ENCODE measurements around the gene NUP188. TPM values are rescaled to one million over a fixed set of nuclear protein-coding genes. Genes with fewer than 3 reads are reported as not detected.

Gene NUP188
- total and polyA plus RNA-seq, 12 donors, result 12.7 to 27.3 (median 19.9) TPM

DNA sequence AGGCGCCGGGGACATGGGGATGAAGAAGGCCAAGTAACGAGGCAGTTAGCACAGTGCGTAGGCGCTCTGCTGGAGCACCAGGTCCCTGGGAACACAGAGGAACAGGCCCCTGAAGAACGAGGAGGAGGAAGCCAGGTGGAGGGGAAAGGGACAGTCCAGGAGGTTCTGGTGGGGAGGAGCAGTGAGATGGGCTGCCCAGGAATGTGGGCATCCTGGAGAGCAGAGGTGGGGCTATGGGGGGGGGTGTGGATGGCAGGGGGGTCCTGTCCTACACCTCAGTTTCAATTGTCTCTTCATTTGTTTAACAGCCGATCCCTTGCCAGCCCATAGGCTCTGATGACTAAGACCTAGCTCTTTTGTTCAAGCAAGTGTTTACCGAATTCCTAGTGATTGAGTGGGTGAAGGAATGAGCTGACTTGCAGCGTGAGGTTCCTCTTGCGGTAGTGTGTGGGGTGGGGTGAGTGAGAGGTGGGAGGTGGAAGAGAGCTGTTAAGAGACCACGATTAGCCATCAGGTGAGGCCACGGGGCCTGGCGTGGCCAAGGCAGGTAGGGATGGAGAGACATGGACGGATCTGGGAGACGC lies 35.1 kb upstream of the NUP188 start:
- intact Hi-C loops (cut with DNase I), result no loop called here
- Histone ChIP-seq H3K4me1 (peaks cover 56 to 87% (median 80%) of the 10 kb centered on the region in 9 donors), H3K27me3 (no peaks in the 10 kb centered on the region), H3K4me3 (no peak overlapping the region), H3K36me3 (peaks cover 5 to 69% (median 36%) of the 10 kb centered on the region in 9 donors), H3K27ac (peak overlapping the region; percentile 73 to 93 (median 84)), H3K9me3 (no peaks in the 10 kb centered on the region)
- 74% methylated on average over 15 of the region's 15 CpGs for WGBS, 2 donors
- ATAC-seq (peak in 1 of 8 donors; percentile 10), DNase-seq (no peak)
- TF ChIP-seq, protein P1, sequence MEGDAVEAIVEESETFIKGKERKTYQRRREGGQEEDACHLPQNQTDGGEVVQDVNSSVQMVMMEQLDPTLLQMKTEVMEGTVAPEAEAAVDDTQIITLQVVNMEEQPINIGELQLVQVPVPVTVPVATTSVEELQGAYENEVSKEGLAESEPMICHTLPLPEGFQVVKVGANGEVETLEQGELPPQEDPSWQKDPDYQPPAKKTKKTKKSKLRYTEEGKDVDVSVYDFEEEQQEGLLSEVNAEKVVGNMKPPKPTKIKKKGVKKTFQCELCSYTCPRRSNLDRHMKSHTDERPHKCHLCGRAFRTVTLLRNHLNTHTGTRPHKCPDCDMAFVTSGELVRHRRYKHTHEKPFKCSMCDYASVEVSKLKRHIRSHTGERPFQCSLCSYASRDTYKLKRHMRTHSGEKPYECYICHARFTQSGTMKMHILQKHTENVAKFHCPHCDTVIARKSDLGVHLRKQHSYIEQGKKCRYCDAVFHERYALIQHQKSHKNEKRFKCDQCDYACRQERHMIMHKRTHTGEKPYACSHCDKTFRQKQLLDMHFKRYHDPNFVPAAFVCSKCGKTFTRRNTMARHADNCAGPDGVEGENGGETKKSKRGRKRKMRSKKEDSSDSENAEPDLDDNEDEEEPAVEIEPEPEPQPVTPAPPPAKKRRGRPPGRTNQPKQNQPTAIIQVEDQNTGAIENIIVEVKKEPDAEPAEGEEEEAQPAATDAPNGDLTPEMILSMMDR (IDR thresholded peaks at IDR 0.05), result no peak

DNA sequence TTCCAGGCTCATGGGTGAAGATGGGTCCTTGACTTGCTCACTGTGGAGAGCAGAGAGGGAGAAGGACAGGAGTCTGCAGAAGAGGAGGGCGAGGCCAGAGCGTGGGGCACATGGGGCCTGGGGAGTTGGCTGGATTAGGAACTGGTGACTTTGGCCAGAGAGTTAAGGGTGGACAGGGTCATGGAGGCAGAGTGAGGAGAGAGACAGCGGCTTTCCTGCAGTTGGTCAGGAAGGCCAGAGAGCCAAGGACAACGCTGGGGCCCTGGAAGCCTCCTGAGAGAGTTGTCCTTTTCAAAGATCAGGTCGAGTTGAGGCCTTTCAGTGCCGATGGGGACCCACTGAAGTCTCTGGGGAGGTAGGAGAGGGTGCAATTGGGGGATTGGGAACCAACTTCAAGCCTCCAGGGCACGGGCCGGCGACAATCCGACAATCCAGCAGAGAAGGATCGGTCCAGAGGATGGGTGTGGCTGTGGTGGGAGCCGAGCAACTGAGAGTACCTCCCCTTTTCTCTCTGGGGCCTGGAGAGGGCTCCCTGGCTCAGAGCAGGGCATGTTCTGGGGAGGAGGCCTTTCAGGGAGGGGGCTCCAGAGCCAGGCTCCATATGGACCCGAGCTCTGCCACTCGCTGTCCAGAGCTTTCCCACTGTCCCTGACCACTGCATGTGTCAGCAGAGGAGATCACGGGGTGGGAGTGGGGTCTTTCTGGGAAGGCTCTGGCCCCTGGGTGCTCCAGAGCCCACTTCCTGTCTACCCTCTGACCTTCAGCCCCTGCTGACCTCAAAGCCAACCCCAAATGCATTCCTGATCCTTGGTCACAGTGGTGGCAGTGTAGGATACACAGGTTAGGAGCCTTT lies 34.2 kb upstream of the NUP188 start:
- Histone ChIP-seq H3K27me3 (no peaks in the 10 kb centered on the region), H3K4me1 (peaks cover 58 to 91% (median 84%) of the 10 kb centered on the region in 9 donors), H3K36me3 (peaks cover 0 to 69% (median 27%) of the 10 kb centered on the region in 9 donors), H3K4me3 (peak overlapping the region in 1 of 10 donors; percentile 10), H3K27ac (peak overlapping the region; percentile 73 to 93 (median 84)), H3K9me3 (no peaks in the 10 kb centered on the region)
- WGBS, 2 donors, result 45 to 60% methylated on average over 15 of the region's 15 CpGs
- intact Hi-C loops (cut with DNase I), result no loop called here
- TF ChIP-seq, protein P1 (IDR thresholded peaks at IDR 0.05), result no peak
- ATAC-seq (peak in 4 of 8 donors; percentile 14 to 36 (median 32)), DNase-seq (no peak)

DNA sequence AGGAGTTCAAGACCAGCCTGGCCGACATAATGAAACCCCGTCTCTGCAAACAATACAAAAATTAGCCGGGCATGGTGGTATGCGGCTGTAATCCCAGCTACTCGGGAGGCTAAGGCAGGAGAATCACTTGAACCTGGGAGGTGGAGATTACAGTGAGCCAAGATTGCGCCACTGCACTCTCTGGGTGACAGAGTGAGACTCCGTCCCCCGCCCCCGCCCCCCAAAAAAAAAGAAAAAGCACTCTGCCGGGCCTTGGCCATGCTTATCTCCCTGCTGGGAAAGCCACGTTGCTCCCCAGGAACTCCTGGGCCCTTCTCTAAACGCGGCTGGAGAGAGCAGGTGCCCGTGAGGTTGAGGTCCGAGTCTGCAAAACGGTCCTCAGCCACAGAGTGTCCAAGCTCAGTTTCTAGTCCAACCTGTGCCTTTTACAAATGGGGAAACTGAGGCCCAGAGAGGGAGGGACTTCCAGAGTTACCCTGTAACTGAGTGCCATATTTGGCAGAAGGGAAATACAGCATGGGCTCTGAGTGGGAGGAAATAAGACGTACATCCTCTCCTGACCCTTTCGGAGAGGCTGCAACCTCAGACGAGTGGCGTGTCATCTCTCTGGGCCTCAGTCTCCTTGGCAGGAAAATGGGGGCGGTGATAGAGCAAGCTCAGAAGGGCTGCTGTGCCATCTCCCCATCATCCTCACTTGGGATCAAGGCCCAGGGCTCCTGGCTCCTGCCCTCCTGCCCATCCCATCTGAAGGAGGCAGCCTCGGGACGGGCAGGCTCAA lies 33.3 kb upstream of the NUP188 start:
- intact Hi-C loops (cut with DNase I), result no loop called here
- Histone ChIP-seq H3K9me3 (no peaks in the 10 kb centered on the region), H3K4me1 (peaks cover 60 to 97% (median 87%) of the 10 kb centered on the region in 9 donors), H3K27ac (peak overlapping the region; percentile 73 to 93 (median 84)), H3K27me3 (no peaks in the 10 kb centered on the region), H3K4me3 (no peak overlapping the region), H3K36me3 (peaks cover 0 to 66% (median 17%) of the 10 kb centered on the region in 9 donors)
- ATAC-seq (no peak), DNase-seq (no peak)
- TF ChIP-seq, protein P1 (IDR thresholded peaks at IDR 0.05), result no peak
- WGBS, 2 donors, result 75 to 78% methylated on average over 23 of the region's 23 CpGs

DNA sequence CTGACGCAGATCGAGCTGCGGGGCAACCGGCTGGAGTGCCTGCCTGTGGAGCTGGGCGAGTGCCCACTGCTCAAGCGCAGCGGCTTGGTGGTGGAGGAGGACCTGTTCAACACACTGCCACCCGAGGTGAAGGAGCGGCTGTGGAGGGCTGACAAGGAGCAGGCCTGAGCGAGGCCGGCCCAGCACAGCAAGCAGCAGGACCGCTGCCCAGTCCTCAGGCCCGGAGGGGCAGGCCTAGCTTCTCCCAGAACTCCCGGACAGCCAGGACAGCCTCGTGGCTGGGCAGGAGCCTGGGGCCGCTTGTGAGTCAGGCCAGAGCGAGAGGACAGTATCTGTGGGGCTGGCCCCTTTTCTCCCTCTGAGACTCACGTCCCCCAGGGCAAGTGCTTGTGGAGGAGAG lies 31.3 kb upstream of the NUP188 start:
- WGBS, 2 donors, result 76 to 77% methylated on average over 18 of the region's 18 CpGs
- Histone ChIP-seq H3K27ac (peak overlapping the region; percentile 76 to 92 (median 84)), H3K9me3 (no peaks in the 10 kb centered on the region), H3K4me1 (peaks cover 57 to 97% (median 87%) of the 10 kb centered on the region in 9 donors), H3K27me3 (no peaks in the 10 kb centered on the region), H3K36me3 (peaks cover 0 to 46% (median 9%) of the 10 kb centered on the region in 9 donors), H3K4me3 (no peak overlapping the region)
- intact Hi-C loops (cut with DNase I), result loop anchor here in 3 of 10 donors (2.0 to 5.0 kb wide), 2 partner anchors 33 to 34 kb away; partner anchors contain the start of genes LRRC8A (in 3 of the 3) and KYAT1 (in 2 of the 3)
- DNase-seq, result peak in 1 of 2 donors; percentile 63
- ATAC-seq, result peak in 3 of 8 donors; percentile 3 to 27 (median 10)
- TF ChIP-seq, protein P1 (IDR thresholded peaks at IDR 0.05), result no peak
